ENCODE measurements around the gene IL1F10.
"Not testable (repeated sequence)": the region's sequence is repeated elsewhere in the genome, so short reads cannot be mapped to it uniquely, and the experiment has no call there.

The IL1F10 gene

GRCh38 chr2:113081488-113082210 lies 13.9 kb downstream of the IL1F10 start:
- no peak for DNase-seq (ENCODE audit: low spot score)

GRCh38 chr2:113083296-113083695 lies 15.5 kb downstream of the IL1F10 start:
- DNase-seq (ENCODE audit: low spot score): no peak

GRCh38 chr2:113084249-113085000 lies 16.7 kb downstream of the IL1F10 start:
- DNase-seq (ENCODE audit: low spot score): peak; percentile 30

GRCh38 chr2:113085542-113085941 lies 17.8 kb downstream of the IL1F10 start:
- no peak for DNase-seq (ENCODE audit: low spot score)

- DNase-seq (ENCODE audit: low spot score): no peak
These were observed 20.6 kb downstream of the IL1F10 start for GRCh38 chr2:113088213-113088992.

- DNase-seq (ENCODE audit: low spot score): no peak
These were observed 22.1 kb downstream of the IL1F10 start for GRCh38 chr2:113089916-113090315.

- no peak for DNase-seq (ENCODE audit: low spot score)
These were observed 23.6 kb downstream of the IL1F10 start for GRCh38 chr2:113091231-113091896.

- no peak for DNase-seq (ENCODE audit: low spot score)
These were observed 25.3 kb downstream of the IL1F10 start for GRCh38 chr2:113092864-113093612.

- no peak for DNase-seq (ENCODE audit: low spot score)
These were observed 25.8 kb downstream of the IL1F10 start for GRCh38 chr2:113093613-113093977.

- DNase-seq (ENCODE audit: low spot score): not testable (repeated sequence)
These were observed 28.5 kb downstream of the IL1F10 start for GRCh38 chr2:113096306-113096705.

- DNase-seq (ENCODE audit: low spot score): not testable (repeated sequence)
These were observed 29.3 kb downstream of the IL1F10 start for GRCh38 chr2:113096842-113097618.

GRCh38 chr2:113098041-113098440 lies 30.3 kb downstream of the IL1F10 start:
- DNase-seq (ENCODE audit: low spot score): no peak

GRCh38 chr2:113098532-113098931 lies 30.8 kb downstream of the IL1F10 start:
- no peak for DNase-seq (ENCODE audit: low spot score)

GRCh38 chr2:113102133-113102532 lies 34.4 kb downstream of the IL1F10 start:
- DNase-seq (ENCODE audit: low spot score): no peak

GRCh38 chr2:113103277-113103676 lies 35.5 kb downstream of the IL1F10 start:
- no peak for DNase-seq (ENCODE audit: low spot score)

- peak; percentile 8 for DNase-seq (ENCODE audit: low spot score)
These were observed 36.4 kb downstream of the IL1F10 start for GRCh38 chr2:113104054-113104611.

- DNase-seq (ENCODE audit: low spot score): no peak
These were observed 37.4 kb downstream of the IL1F10 start for GRCh38 chr2:113105047-113105785.

- no peak for DNase-seq (ENCODE audit: low spot score)
These were observed 43.4 kb downstream of the IL1F10 start for GRCh38 chr2:113111121-113111520.

GRCh38 chr2:113111823-113112287 lies 44.1 kb downstream of the IL1F10 start:
- no peak for DNase-seq (ENCODE audit: low spot score)
